GM21390 (cell line): ENCODE measurements around the gene CPA4.

Experiments used
- ATAC-seq: cut with Tn5 transposase; IDR thresholded peaks from one replicate; pipeline ENCODE4 v1.9.1; 2021; ENCODE audit not compliant: unreplicated experiment

CPA4 gene

DNA sequence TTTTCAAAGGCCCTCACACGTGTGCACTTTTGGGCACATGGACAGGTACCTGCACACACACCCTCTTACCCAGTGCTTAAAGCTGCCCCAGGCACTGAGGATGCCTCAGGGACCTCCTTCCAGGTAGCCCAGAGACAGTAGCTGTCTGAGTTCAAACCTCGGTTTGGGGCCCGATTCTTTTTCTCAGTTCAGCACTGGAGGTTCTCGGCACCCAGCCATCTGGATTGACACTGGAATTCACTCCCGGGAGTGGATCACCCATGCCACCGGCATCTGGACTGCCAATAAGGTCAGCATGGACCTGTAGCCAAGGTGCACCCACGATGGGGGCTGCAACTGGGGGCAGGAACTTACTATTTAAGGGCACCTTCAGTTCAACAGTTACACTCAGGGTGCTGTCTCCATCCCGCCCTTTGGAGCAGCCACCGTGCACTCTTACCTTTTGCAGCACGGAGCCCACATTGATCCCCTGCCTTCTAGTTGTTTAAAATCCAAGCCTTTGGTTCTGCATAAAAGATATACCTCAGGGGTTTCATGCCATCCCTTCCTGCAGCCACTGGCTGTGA, 69.4 kb downstream of the CPA4 start:
- ATAC-seq: no peak

DNA sequence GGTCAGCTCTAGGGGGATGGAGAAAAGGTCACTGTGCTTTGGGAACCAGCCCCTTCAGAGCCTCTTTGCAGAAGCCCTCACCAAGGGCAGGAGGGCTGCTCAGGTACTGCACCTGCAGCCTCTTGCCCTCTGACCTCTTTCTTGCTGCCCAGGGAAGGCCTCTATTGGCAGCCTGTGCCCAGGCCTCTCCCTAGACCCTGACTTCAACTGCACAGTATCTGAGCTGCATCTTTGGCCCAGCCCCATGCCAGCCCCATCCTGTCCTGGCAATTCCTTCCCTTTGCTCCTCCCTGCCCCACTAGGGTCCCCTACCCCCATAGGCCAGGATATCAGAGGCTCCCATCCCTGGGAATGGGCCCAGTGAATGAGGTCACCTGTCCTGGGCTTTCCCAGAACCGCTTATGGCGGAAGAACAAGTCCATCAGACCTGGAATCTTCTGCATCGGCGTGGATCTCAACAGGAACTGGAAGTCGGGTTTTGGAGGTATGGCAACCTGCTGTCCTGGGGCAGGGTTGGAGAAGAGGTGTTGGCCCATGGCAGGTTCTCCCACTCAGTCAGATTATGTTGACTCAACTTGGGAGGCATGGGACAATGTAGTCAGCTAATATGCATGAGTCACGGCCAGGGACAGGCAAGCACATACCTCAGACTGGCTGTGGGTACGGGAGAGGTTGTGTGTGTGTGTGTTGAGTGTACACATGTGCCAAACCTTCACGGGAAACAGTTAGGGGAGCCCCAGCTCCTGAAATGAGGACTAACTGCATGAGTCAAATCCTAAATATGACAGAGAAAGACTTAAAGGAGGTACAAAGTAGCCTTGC, 70.3 kb downstream of the CPA4 start:
- ATAC-seq: no peak

DNA sequence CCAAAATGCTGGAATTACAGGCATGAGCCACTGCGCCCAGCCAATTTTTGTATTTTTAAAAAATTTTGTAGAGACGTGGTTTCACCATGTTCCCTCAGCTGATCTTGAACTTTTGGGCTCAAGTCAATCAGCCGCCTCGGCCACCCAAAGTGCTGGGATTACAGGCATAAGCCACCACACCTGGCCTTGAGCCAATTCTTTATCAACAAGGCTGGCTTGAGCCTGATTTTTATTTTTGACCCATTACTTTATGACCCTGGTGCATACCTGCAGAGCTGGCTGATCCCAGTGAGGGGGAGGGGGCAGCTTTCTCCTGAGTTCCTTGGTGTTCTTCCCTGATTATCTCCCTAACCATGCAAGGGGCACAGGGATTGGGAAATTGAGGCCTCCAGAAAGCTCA, 71.5 kb downstream of the CPA4 start:
- ATAC-seq: no peak

DNA sequence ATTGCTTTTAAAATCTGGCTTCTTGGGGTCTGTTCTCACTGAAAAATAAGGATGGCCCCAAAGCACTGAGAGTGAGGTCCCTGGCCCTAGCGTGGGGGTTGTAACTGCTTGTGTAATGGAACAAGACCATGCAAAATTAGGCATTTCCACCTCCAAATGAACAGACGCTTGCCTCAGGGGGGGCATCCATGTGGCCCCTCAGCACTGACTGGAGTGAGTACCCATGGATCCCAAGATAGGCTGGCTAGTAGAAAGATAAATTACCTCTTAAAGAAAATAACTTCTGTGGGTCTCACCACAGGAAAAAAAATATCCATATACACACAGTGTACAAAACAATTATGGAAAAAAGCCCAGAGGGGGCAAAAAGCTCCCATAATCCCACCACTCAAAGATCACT, 72.1 kb downstream of the CPA4 start:
- no peak for ATAC-seq

DNA sequence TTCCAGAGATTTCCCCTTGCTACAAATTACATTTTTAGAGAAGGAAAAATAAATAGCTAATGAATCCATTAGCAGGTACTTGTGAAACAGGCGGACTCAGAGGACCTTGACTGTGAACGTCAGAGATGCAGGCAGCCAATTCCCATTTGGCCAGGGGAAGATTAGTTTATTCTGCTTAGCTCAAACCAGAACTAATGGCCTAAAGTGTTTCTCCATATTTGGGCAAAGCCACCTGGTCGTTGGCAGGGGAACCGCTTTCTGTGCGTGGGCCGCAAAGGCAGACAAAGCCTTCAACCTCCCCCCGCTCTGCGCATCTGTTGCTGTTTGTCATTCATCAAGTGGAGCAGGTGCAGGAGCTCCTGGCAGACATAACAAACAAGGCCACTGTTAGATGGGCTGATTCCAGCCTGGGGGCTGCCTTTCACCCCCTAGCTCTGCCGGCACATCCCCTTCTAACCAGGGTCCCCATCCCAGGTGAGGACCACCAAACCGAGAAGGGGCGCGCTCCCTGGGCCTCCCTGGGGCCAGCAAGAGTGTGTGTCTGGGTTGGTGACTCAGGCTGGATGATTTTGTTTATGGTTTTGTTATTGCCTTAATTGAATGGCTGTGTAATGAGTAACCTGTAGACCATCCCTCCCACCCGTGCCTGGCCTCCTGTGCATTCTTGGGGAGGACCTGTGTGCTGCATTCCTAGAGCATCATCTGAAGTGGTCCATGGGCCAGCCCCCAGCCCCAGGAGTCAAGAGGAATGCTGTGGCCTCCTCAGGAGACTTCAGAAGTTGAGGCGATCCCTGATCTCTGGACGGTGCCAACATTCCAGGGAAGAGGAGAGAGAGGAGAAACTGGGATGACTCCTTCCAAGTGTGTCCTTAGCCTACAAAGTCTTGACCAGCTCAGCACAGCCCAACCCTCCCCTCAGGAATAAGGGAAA, 72.8 kb downstream of the CPA4 start:
- no peak for ATAC-seq

DNA sequence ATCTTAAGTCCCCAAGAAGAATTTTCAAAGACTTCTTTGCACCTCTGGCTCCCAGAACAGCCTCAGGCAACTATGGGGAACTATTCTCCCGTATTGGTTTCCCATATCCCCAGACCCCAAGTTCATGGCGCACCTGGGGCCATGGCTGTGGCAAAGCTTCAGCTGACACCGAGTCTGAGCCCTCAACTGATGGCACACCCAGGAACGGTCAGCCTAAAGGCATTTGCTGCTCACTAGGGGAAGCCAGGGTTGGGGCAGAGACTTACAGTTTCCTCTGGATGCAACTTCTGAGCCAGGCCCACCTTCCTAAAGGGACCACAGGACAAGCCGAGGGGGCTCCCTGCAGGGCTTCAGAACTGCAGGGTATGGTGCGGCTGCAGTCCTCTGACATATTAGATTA, 73.6 kb downstream of the CPA4 start:
- ATAC-seq: no peak

DNA sequence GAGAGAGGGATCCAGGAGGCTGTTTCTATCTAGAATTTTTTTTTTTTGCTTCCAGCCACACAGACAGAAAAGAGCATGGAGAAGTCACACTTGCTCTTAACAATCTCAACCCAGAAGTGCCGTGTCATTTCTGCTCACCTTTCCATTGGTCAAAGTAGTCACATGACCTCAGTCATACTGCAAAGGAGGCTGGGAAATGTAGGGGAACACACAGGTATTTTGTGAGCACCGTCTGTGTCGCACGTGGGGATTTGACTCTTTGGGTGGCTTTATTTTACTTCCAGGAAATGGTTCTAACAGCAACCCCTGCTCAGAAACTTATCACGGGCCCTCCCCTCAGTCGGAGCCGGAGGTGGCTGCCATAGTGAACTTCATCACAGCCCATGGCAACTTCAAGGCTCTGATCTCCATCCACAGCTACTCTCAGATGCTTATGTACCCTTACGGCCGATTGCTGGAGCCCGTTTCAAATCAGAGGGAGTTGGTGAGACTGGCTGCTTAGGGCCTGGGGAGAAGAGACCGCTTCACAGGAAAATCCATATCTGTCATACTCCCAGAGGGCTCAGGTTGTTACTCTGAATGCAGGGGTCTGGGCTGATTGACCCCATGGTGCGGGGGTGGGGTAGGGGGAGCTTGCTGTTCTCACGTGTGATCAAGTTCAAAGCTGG, 74.3 kb downstream of the CPA4 start:
- ATAC-seq: no peak

DNA sequence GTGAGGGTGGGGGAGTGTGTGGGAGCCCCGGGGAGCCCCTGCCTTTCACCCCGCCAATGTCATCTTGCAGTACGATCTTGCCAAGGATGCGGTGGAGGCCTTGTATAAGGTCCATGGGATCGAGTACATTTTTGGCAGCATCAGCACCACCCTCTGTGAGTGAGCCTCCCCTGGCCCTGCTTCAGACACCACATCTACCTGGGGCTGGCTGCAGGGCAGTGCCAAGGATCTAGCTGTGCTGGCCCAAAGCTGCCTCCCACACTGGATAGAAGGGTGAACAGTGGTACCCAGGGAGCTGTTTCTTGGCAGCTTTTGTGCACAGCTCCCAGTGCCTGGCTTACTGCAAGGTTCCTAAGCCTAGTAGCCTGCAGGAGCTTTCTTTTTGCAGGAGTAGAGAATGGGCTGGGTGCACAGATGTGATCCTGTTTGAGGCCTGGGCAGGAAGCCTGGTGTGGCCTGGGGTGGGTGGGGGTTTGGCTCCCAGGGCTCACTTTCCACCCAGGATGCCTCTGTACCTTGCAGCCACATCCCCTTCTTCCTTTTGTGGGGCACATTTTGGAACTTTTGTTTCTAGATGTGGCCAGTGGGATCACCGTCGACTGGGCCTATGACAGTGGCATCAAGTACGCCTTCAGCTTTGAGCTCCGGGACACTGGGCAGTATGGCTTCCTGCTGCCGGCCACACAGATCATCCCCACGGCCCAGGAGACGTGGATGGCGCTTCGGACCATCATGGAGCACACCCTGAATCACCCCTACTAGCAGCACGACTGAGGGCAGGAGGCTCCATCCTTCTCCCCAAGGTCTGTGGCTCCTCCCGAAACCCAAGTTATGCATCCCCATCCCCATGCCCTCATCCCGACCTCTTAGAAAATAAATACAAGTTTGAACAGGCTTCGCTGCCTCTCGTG, 75.1 kb downstream of the CPA4 start:
- ATAC-seq: no peak

DNA sequence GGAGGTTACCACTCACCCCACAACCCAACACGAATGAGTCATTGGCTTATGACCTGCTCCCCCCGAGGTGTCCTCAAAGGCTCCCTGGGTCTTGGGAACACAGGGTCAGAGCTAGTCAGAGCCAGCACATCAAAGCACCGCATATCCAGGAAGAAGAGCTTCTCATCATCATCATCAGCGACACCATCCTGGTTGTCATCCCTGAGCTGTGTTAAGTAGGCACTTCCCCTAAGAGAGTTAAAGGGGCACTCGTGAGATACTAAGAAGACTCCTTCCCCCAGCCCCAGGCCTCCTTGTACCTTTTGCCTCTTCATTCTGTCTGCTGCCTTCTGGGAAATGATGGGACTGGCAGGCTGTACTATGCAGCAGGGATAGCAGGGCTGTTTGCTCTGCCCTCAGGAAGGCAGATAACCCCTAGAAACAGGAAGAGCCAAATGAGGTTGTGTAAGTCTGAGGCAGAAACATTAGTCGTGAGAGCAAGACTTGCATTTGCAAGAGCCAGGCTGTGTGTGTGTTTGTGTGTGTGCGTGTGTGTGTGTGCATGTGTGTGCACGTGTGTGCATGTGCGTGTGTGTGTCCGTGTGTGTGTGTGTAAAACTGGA, 76.2 kb downstream of the CPA4 start:
- no peak for ATAC-seq

DNA sequence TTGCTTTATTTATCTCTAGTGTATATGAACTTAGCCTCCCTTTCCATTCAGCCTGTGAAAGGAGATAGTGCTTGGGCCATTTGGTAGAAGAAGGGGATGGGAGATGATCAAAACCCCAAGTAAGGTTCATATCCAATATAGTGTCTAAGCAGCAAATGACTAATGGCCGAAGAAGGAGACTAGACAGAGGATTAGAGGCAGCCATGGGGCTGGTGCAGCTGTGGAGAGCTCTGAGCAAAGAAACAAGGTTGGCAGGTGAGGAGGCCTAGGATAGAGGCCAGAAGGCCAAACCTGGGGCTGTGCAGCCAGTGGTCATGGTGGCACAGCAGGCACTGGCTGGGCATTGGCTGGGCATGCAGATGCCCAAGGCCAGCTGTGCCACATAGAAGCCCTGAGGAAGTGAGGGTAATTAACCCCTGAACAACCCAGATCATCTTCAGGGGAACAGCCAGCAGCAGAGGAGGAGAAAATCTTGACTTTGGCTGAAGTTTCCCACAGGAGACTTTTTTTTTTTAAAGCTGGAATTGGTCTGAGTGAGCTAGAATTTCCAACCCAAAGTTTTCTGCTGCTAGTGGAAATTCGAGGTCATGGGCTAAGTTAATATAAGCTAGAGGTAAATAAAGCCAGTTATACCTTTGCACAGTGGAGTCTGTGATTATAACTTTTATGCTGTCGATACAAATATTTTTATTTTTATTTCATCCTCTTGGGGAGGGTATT, 77.0 kb downstream of the CPA4 start:
- ATAC-seq: no peak

DNA sequence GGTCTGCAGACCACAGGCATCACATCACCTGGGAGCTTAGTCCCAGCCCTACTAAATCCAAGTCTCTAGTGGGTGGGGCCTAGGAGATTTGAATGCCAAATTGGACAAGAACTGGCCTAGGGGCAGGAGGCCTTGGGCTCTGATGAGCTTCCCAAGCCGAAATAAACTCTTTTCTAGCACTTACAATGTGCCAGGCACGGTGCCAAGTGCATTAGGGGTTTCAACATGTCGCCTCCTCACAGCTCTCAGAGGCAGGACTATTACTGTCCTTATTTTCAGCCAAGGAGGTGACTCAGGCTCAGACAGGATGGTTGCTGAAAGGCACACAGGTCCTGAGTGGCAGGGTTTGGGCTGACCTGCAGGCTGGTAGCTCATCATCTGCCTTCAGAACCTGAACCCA, 78.1 kb downstream of the CPA4 start:
- ATAC-seq: no peak

DNA sequence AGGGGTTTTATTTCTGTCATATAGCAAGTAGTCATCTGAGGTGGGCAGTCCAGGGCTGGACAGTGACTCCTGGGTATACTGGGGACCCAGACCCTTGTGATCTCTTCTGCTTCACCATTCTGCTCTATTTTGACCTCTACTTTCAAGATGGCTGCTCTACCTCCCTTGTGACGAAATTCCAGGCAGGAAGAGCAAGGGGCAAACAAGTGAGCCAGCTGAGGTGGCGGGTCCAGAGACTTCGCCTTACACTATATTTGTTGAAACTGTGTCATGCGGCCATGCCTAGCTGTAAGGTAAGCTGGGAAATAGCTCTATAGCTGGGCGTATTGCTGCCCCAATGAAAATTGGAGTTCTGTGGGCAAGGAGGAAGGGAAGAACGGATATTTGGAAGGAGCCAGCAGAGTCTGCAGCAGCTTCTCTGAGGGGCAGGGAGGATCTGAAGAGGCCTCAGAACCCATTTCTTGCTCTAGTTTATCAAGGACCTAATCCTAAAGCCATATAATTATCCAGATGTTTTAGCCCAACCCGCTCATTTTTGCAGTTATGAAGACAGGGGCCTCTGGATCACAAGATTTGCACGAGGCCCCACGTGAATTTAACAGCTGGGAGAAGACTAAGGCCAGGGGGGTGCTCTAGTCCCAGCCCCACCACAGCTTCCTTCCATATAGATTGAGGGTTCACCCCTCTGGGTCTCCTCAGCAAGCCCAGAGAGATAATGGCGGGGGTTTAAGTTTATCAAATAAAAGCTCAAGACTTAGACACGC, 79.6 kb downstream of the CPA4 start:
- ATAC-seq: no peak
